T-helper 17 cell (primary cell): ENCODE measurements around the gene LMO3. TPM values are rescaled to one million over a fixed set of nuclear protein-coding genes. Genes with fewer than 3 reads are reported as not detected.

Experiments
- ATAC-seq: fragments of 150-1000 bp; cut with Tn5 transposase; 2 replicates; pipeline ENCODE4 v1.10.0; 2021; ENCODE audit warnings: mild to moderate bottlenecking, moderate library complexity
- DNase-seq, 3 donors: peaks; one replicate each; pipeline versions ENCODE4 v3.0.0 to v3.0.0-alpha.2; 2020 to 2021
- H3K9me3 ChIP-seq: one replicate; pipeline ENCODE4 v1.7.0; 2013; ENCODE audit warnings: low read length, mild to moderate bottlenecking; ENCODE audit not compliant: control insufficient read depth, poor library complexity, severe bottlenecking
- H3K27ac Mint-ChIP-seq: one replicate; pipeline ENCODE4 v1.8.0; 2022; ENCODE audit warnings: mild to moderate bottlenecking, moderate library complexity, mixed read lengths
- H3K27me3 Mint-ChIP-seq: one replicate; pipeline ENCODE4 v1.8.0; 2022; ENCODE audit warnings: mixed read lengths
- H3K36me3 Mint-ChIP-seq: one replicate; pipeline ENCODE4 v1.8.0; 2022; ENCODE audit warnings: low read depth, mixed read lengths
- H3K4me1 Mint-ChIP-seq: one replicate; pipeline ENCODE4 v1.8.0; 2022; ENCODE audit warnings: mild to moderate bottlenecking, mixed read lengths
- H3K4me3 Mint-ChIP-seq: one replicate; pipeline ENCODE4 v1.8.0; 2022; ENCODE audit warnings: mild to moderate bottlenecking, moderate library complexity, mixed read lengths
- total RNA-seq, 4 donors: library from RNA in 2 of 4; stranded (reverse) in 2 of 4; gene quantifications; one replicate each; pipeline ENCODE4 v1.2.3 and lab custom pipeline; 2022 to 2026

The LMO3 gene
- total RNA-seq, 2 donors from 2014 or later: not detected

- H3K27ac Mint-ChIP-seq: no peak overlapping the region
- H3K4me3 Mint-ChIP-seq: no peak overlapping the region
- DNase-seq (no peak), ATAC-seq (no peak)
- H3K4me1 Mint-ChIP-seq: no peaks in the 10 kb centered on the region
- H3K9me3 ChIP-seq: no peaks in the 10 kb centered on the region
- H3K36me3 Mint-ChIP-seq: no peaks in the 10 kb centered on the region
- peaks cover 12% of the 10 kb centered on the region for H3K27me3 Mint-ChIP-seq
Observed at GRCh38 chr12:16607906-16608775, 2.2 kb upstream of the LMO3 start.

- Mint-ChIP-seq H3K4me1 (no peaks in the 10 kb centered on the region), H3K36me3 (no peaks in the 10 kb centered on the region), H3K4me3 (no peak overlapping the region), H3K27me3 (peaks cover 12% of the 10 kb centered on the region), H3K27ac (no peak overlapping the region)
- no peaks in the 10 kb centered on the region for H3K9me3 ChIP-seq
- DNase-seq (no peak), ATAC-seq (no peak)
Observed at GRCh38 chr12:16606991-16607390, 1.0 kb upstream of the LMO3 start.

- Mint-ChIP-seq H3K36me3 (no peaks in the 10 kb centered on the region), H3K4me3 (no peak overlapping the region), H3K27ac (no peak overlapping the region), H3K27me3 (peaks cover 12% of the 10 kb centered on the region), H3K4me1 (no peaks in the 10 kb centered on the region)
- DNase-seq (no peak), ATAC-seq (no peak)
- no peaks in the 10 kb centered on the region for H3K9me3 ChIP-seq
Observed at GRCh38 chr12:16606201-16606849, 363 bp upstream of the LMO3 start.

GRCh38 chr12:16605642-16606116 lies 283 bp downstream of the LMO3 start:
- peaks cover 12% of the 10 kb centered on the region for H3K27me3 Mint-ChIP-seq
- no peak overlapping the region for H3K27ac Mint-ChIP-seq
- H3K4me1 Mint-ChIP-seq: no peaks in the 10 kb centered on the region
- no peak for DNase-seq
- H3K4me3 Mint-ChIP-seq: no peak overlapping the region
- H3K9me3 ChIP-seq: no peaks in the 10 kb centered on the region
- no peaks in the 10 kb centered on the region for H3K36me3 Mint-ChIP-seq
- no peak for ATAC-seq

- ATAC-seq: no peak
- no peaks in the 10 kb centered on the region for H3K36me3 Mint-ChIP-seq
- H3K4me1 Mint-ChIP-seq: no peaks in the 10 kb centered on the region
- no peak overlapping the region for H3K4me3 Mint-ChIP-seq
- no peak for DNase-seq
- H3K27me3 Mint-ChIP-seq: peaks cover 12% of the 10 kb centered on the region
- no peaks in the 10 kb centered on the region for H3K9me3 ChIP-seq
- no peak overlapping the region for H3K27ac Mint-ChIP-seq
Observed at GRCh38 chr12:16604596-16605252, 1.2 kb downstream of the LMO3 start.

GRCh38 chr12:16603916-16604575 lies 1.9 kb downstream of the LMO3 start:
- Mint-ChIP-seq H3K27me3 (peaks cover 12% of the 10 kb centered on the region), H3K4me3 (no peak overlapping the region), H3K27ac (no peak overlapping the region), H3K4me1 (no peaks in the 10 kb centered on the region), H3K36me3 (no peaks in the 10 kb centered on the region)
- no peak for DNase-seq
- no peak for ATAC-seq
- H3K9me3 ChIP-seq: no peaks in the 10 kb centered on the region

- ATAC-seq (no peak), DNase-seq (no peak)
- H3K4me1 Mint-ChIP-seq: no peaks in the 10 kb centered on the region
- no peak overlapping the region for H3K27ac Mint-ChIP-seq
- no peaks in the 10 kb centered on the region for H3K9me3 ChIP-seq
- H3K27me3 Mint-ChIP-seq: peaks cover 12% of the 10 kb centered on the region
- no peak overlapping the region for H3K4me3 Mint-ChIP-seq
- H3K36me3 Mint-ChIP-seq: no peaks in the 10 kb centered on the region
Observed at GRCh38 chr12:16603260-16603915, 2.6 kb downstream of the LMO3 start.

GRCh38 chr12:16602412-16602811 lies 3.5 kb downstream of the LMO3 start:
- Mint-ChIP-seq H3K4me3 (no peak overlapping the region), H3K27me3 (peaks cover 12% of the 10 kb centered on the region), H3K36me3 (no peaks in the 10 kb centered on the region), H3K27ac (no peak overlapping the region), H3K4me1 (no peaks in the 10 kb centered on the region)
- ATAC-seq: no peak
- DNase-seq: no peak
- no peaks in the 10 kb centered on the region for H3K9me3 ChIP-seq

- Mint-ChIP-seq H3K36me3 (no peaks in the 10 kb centered on the region), H3K4me3 (no peak overlapping the region), H3K27ac (no peak overlapping the region), H3K27me3 (peaks cover 7% of the 10 kb centered on the region), H3K4me1 (no peaks in the 10 kb centered on the region)
- no peak for ATAC-seq
- no peaks in the 10 kb centered on the region for H3K9me3 ChIP-seq
- no peak for DNase-seq
Observed at GRCh38 chr12:16600525-16600924, 5.4 kb downstream of the LMO3 start.

GRCh38 chr12:16599081-16599480 lies 6.9 kb downstream of the LMO3 start:
- H3K27me3 Mint-ChIP-seq: no peaks in the 10 kb centered on the region
- no peak overlapping the region for H3K27ac Mint-ChIP-seq
- H3K4me3 Mint-ChIP-seq: no peak overlapping the region
- ATAC-seq (no peak), DNase-seq (no peak)
- H3K9me3 ChIP-seq: no peaks in the 10 kb centered on the region
- H3K36me3 Mint-ChIP-seq: no peaks in the 10 kb centered on the region
- H3K4me1 Mint-ChIP-seq: no peaks in the 10 kb centered on the region

GRCh38 chr12:16594797-16595196 lies 11.2 kb downstream of the LMO3 start:
- H3K4me1 Mint-ChIP-seq: no peaks in the 10 kb centered on the region
- no peaks in the 10 kb centered on the region for H3K36me3 Mint-ChIP-seq
- ATAC-seq: no peak

GRCh38 chr12:16593546-16593945 lies 12.4 kb downstream of the LMO3 start:
- H3K27ac Mint-ChIP-seq: no peak overlapping the region
- no peaks in the 10 kb centered on the region for H3K36me3 Mint-ChIP-seq
- DNase-seq (no peak), ATAC-seq (no peak)
- H3K9me3 ChIP-seq: no peaks in the 10 kb centered on the region
- no peaks in the 10 kb centered on the region for H3K4me1 Mint-ChIP-seq
- H3K27me3 Mint-ChIP-seq: no peaks in the 10 kb centered on the region
- no peak overlapping the region for H3K4me3 Mint-ChIP-seq

More at GRCh38 chr12:16594797-16595196, 11.2 kb downstream of the LMO3 start:
- no peaks in the 10 kb centered on the region for H3K9me3 ChIP-seq
- Mint-ChIP-seq H3K27me3 (no peaks in the 10 kb centered on the region), H3K4me3 (no peak overlapping the region), H3K27ac (no peak overlapping the region)
- no peak for DNase-seq
